B cell (primary cell): ENCODE measurements around the gene PKD2L2. TPM values are rescaled to one million over a fixed set of nuclear protein-coding genes. Genes with fewer than 3 reads are reported as not detected.

ENCODE experiments used
- ATAC-seq: fragments of 200-7000 bp; cut with Tn5 transposase; one replicate; pipeline ENCODE4 v1.10.0; 2021; ENCODE audit warnings: low read depth, mild to moderate bottlenecking, moderate number of reproducible peaks, moderate library complexity
- CTCF ChIA-PET: fragments of 350-600 bp; sonication (Branson Sonifier 250); formaldehyde crosslinking; loops from one replicate; lab custom pipeline; 2021; ENCODE audit warnings: antibody characterized with exemption, inconsistent platforms; lab: Charles Lee
- POLR2A ChIA-PET: fragments of 350-600 bp; sonication (Branson Sonifier 250); formaldehyde crosslinking; loops from one replicate; lab custom pipeline; 2021; ENCODE audit warnings: antibody characterized with exemption; lab: Charles Lee
- DNase-seq: peaks from one replicate; pipeline ENCODE4 v3.0.0; 2013
- H2AFZ ChIP-seq: 2 replicates; pipeline ENCODE4 v1.6.1; 2012; ENCODE audit warnings: mild to moderate bottlenecking, low read depth, low read length; ENCODE audit not compliant: insufficient read depth, poor library complexity, severe bottlenecking
- H3K27ac ChIP-seq, 2 donors: 1 replicate in 1 of 2; 2 replicates in 1 of 2; pipeline ENCODE4 v1.5.1; 2012 to 2013; ENCODE audit warnings: low read length in 2 of 2, mild to moderate bottlenecking in 2 of 2, moderate library complexity in 1 of 2
- H3K27me3 ChIP-seq, 4 experiments: fragments of 200-600 bp in 1 of 4; sonication (generic) in 1 of 4; replicated peaks in 1 of 4; 1 replicate in 2 of 4; 2 replicates in 2 of 4; pipeline versions ENCODE4 v1.6.1 to v1.7.0; 2013 to 2016; ENCODE audit warnings: low read length in 3 of 4, mild to moderate bottlenecking in 2 of 4, mixed read lengths in 1 of 4, moderate library complexity in 1 of 4; ENCODE audit not compliant: insufficient read depth in 4 of 4, control insufficient read depth in 3 of 4; ENCODE audit errors: control extremely low read depth in 1 of 4
- H3K36me3 ChIP-seq, 2 experiments: replicated peaks in 1 of 2; 1 replicate in 1 of 2; 2 replicates in 1 of 2; pipeline versions ENCODE4 v1.6.1 to v1.7.1; 2013; ENCODE audit warnings: low read length in 1 of 2; ENCODE audit not compliant: insufficient read depth in 2 of 2, control insufficient read depth in 1 of 2; ENCODE audit errors: control extremely low read depth in 1 of 2, extremely low read depth in 1 of 2
- H3K4me1 ChIP-seq, 2 donors: fragments of 200-600 bp in 1 of 2; sonication (generic) in 1 of 2; 1 replicate in 1 of 2; 2 replicates in 1 of 2; pipeline versions ENCODE4 v1.5.1 to v1.6.1; 2013 to 2017; ENCODE audit warnings: low read length in 2 of 2; ENCODE audit not compliant: control insufficient read depth in 2 of 2, insufficient read depth in 2 of 2
- H3K4me2 ChIP-seq: replicated peaks from 2 replicates; pipeline ENCODE3; 2012; ENCODE audit warnings: mild to moderate bottlenecking, low read depth, low read length; ENCODE audit not compliant: poor library complexity, severe bottlenecking
- H3K4me3 ChIP-seq, 5 experiments: fragments of 200-600 bp in 1 of 5; sonication (generic) in 1 of 5; 1 replicate in 3 of 5; 2 replicates in 2 of 5; pipeline versions ENCODE4 v1.5.1 to v1.7.0; 2011 to 2016; ENCODE audit warnings: low read length in 4 of 5, mild to moderate bottlenecking in 4 of 5, low read depth in 2 of 5, control low read depth in 1 of 5, moderate library complexity in 1 of 5; ENCODE audit not compliant: insufficient read depth in 1 of 5; ENCODE audit errors: control extremely low read depth in 1 of 5, extremely low read depth in 1 of 5
- H3K79me2 ChIP-seq: fragments of 200-600 bp; sonication (generic); one replicate; pipeline ENCODE4 v1.6.0; 2016; ENCODE audit warnings: low read length; ENCODE audit not compliant: control insufficient read depth, insufficient read depth
- H3K9ac ChIP-seq: fragments of 200-600 bp; sonication (generic); 2 replicates; pipeline ENCODE4 v1.6.1; 2017; ENCODE audit warnings: mild to moderate bottlenecking, low read length, moderate library complexity
- H3K9me3 ChIP-seq, 3 donors: one replicate each; pipeline versions ENCODE4 v1.6.1 to v1.7.1; 2013; ENCODE audit warnings: low read length in 2 of 3; ENCODE audit not compliant: control insufficient read depth in 2 of 3, insufficient read depth in 1 of 3; ENCODE audit errors: control extremely low read depth in 1 of 3
- H4K20me1 ChIP-seq: 2 replicates; pipeline ENCODE4 v1.6.0; 2012; ENCODE audit warnings: mild to moderate bottlenecking, low read length; ENCODE audit not compliant: insufficient read depth, control insufficient read depth, poor library complexity, severe bottlenecking
- H3K27ac Mint-ChIP-seq: one replicate; pipeline ENCODE4 v1.8.0; 2021; ENCODE audit warnings: mixed read lengths
- H3K27me3 Mint-ChIP-seq: one replicate; pipeline ENCODE4 v1.8.0; 2021; ENCODE audit warnings: mixed read lengths
- H3K4me1 Mint-ChIP-seq: one replicate; pipeline ENCODE4 v1.8.0; 2021; ENCODE audit warnings: mixed read lengths
- H3K4me3 Mint-ChIP-seq: one replicate; pipeline ENCODE4 v1.8.0; 2021; ENCODE audit warnings: mixed read lengths
- H3K9me3 Mint-ChIP-seq: one replicate; pipeline ENCODE4 v1.8.0; 2022; ENCODE audit warnings: mixed read lengths; ENCODE audit not compliant: insufficient read depth
- EZH2 ChIP-seq: IDR thresholded peaks from 2 replicates; pipeline ENCODE4 v1.6.1; 2012; ENCODE audit warnings: borderline replicate concordance, low read depth, mild to moderate bottlenecking, moderate library complexity, low read length; ENCODE audit not compliant: insufficient read depth, poor library complexity, severe bottlenecking
- WGBS: methylation state at CpG from one replicate; pipeline ENCODE4 v1.1.5; 2013; ENCODE audit warnings: missing lambda C conversion rate; ENCODE audit not compliant: insufficient coverage; 5-methylcytosine and 5-hydroxymethylcytosine counted together
- intact Hi-C: fragments of 100-400 bp; cut with micrococcal nuclease; formaldehyde crosslinking; loops from one replicate; pipeline ENCODE4 v1.10.0; 2022
- polyA plus RNA-seq: library from polyadenylated mRNA; depleted of rRNA; stranded (reverse); fragments of >200 nt; gene quantifications from 2 replicates; pipeline ENCODE4 v1.2.3, GENCODE V29; 2012
- total RNA-seq, 2 donors: library from RNA; stranded (reverse); fragments of 120-200 nt in 1 of 2; gene quantifications; 1 replicate in 1 of 2; 2 replicates in 1 of 2; pipeline versions ENCODE4 v1.2.3 to v1.2.4, GENCODE V29; 2013 to 2022
- TF ChIP-seq, protein P1 (sequence below): fragments of 200-600 bp; IDR thresholded peaks from one replicate; pipeline ENCODE4 v1.8.0; 2022; ENCODE audit warnings: antibody characterized with exemption, mild to moderate bottlenecking

The PKD2L2 gene
- total and polyA plus RNA-seq, 2 donors (not counting 1 experiment from before 2014, with no cell fraction given): 0.12 to 0.37 TPM

DNA sequence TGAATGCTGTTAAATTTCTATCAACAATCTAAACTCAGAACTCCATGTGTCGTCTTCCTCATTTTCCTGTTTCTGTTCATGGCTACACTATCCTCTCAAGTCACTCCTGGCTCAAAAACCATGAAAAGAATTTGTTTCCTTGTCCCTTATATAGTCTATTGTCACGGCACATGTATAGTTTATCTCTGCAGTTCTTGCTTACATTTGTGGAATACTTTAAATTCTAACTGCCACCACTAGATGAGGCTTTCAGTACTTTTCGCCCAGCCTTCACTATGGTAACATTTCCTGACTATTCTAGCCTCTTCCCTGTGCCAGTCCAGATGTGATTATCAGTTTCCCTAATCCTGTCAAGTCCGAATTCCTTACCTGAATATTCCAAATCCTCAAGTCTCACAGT lies 34.6 kb downstream of the PKD2L2 start:
- no peaks in the 10 kb centered on the region for H3K4me1 ChIP-seq
- CTCF ChIA-PET: no interaction called here
- no peak overlapping the region for H3K27ac ChIP-seq
- H3K27ac Mint-ChIP-seq: no peak overlapping the region
- H3K4me1 Mint-ChIP-seq: no peaks in the 10 kb centered on the region
- no peak overlapping the region for H3K4me2 ChIP-seq
- peaks cover 2 to 5% of the 10 kb centered on the region in 2 experiments for H3K36me3 ChIP-seq
- H3K9ac ChIP-seq: no peak overlapping the region
- no peak for TF ChIP-seq EZH2
- TF ChIP-seq, protein P1, sequence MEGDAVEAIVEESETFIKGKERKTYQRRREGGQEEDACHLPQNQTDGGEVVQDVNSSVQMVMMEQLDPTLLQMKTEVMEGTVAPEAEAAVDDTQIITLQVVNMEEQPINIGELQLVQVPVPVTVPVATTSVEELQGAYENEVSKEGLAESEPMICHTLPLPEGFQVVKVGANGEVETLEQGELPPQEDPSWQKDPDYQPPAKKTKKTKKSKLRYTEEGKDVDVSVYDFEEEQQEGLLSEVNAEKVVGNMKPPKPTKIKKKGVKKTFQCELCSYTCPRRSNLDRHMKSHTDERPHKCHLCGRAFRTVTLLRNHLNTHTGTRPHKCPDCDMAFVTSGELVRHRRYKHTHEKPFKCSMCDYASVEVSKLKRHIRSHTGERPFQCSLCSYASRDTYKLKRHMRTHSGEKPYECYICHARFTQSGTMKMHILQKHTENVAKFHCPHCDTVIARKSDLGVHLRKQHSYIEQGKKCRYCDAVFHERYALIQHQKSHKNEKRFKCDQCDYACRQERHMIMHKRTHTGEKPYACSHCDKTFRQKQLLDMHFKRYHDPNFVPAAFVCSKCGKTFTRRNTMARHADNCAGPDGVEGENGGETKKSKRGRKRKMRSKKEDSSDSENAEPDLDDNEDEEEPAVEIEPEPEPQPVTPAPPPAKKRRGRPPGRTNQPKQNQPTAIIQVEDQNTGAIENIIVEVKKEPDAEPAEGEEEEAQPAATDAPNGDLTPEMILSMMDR: no peak
- no peak overlapping the region for H3K4me3 ChIP-seq
- H3K79me2 ChIP-seq: no peaks in the 10 kb centered on the region
- no peaks in the 10 kb centered on the region for H3K27me3 Mint-ChIP-seq
- no peak overlapping the region for H2AFZ ChIP-seq
- H3K4me3 Mint-ChIP-seq: no peak overlapping the region
- WGBS: 83% methylated on average over 2 of the region's 4 CpGs
- DNase-seq (no peak), ATAC-seq (no peak)
- H4K20me1 ChIP-seq: no peaks in the 10 kb centered on the region
- POLR2A ChIA-PET: no interaction called here
- H3K9me3 Mint-ChIP-seq: no peaks in the 10 kb centered on the region
- H3K27me3 ChIP-seq: no peaks in the 10 kb centered on the region
- intact Hi-C loops: no loop called here
- no peaks in the 10 kb centered on the region for H3K9me3 ChIP-seq

DNA sequence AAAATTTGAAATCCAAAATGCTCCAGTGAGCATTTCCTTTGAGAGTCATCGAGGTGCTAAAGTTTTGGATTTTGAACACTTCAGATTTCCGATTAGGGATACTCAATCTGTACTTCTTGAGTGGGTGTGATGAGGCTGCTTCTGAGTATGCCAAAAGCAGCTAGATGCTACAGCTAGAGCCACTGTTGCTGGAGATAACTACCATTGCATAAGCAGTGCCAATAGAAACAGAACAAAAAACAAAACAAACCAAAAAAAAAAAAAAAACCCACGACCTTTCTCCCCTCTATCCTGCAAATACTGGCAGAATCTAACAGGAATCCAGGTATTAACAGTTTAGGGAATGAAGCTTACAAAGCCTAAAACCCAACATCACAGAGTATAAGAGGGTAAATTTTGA lies 43.5 kb downstream of the PKD2L2 start:
- H3K27me3 ChIP-seq: no peaks in the 10 kb centered on the region
- Mint-ChIP-seq H3K4me1 (peaks cover 16% of the 10 kb centered on the region), H3K27ac (no peak overlapping the region), H3K9me3 (no peaks in the 10 kb centered on the region), H3K4me3 (no peak overlapping the region), H3K27me3 (no peaks in the 10 kb centered on the region)
- ChIA-PET POLR2A (interaction anchor here (1.1 kb wide), 1 partner anchor 59 kb away, joined by 4 read pairs; no protein-coding TSS in a partner anchor), CTCF (interaction anchor here (0.8 kb wide), 1 partner anchor 153 kb away, joined by 3 read pairs; no protein-coding TSS in a partner anchor)
- TF ChIP-seq, protein P1: no peak
- no peak for TF ChIP-seq EZH2
- H2AFZ ChIP-seq: no peak overlapping the region
- no peak overlapping the region for H3K9ac ChIP-seq
- ATAC-seq (no peak), DNase-seq (no peak)
- H3K4me2 ChIP-seq: no peak overlapping the region
- no peaks in the 10 kb centered on the region for H4K20me1 ChIP-seq
- H3K4me3 ChIP-seq: no peak overlapping the region
- H3K9me3 ChIP-seq: no peaks in the 10 kb centered on the region
- WGBS: no CpG with 5 or more reads among the region's 3 CpGs
- peaks cover 0 to 5% of the 10 kb centered on the region in 2 donors for H3K4me1 ChIP-seq
- intact Hi-C loops: loop anchor here (10.0 kb wide), 1 partner anchor 158 kb away; no protein-coding TSS in a partner anchor
- H3K27ac ChIP-seq: no peak overlapping the region
- H3K79me2 ChIP-seq: no peaks in the 10 kb centered on the region
- H3K36me3 ChIP-seq: peaks cover 1 to 11% of the 10 kb centered on the region in 2 experiments
